Vagina (tissue), 2 donors: Measurements from ENCODE around the gene FAM98C.

ENCODE experiments used
- CTCF ChIP-seq, 3 experiments: fragments of 450-650 bp in 2 of 3; fragments of 200-600 bp in 1 of 3; sonication (generic) in 1 of 3; IDR thresholded peaks; one replicate each; pipeline ENCODE4 v1.5.1; 2017 to 2019; ENCODE audit warnings: antibody characterized with exemption in 3 of 3, mild to moderate bottlenecking in 2 of 3, moderate library complexity in 2 of 3
- POLR2A ChIP-seq, 2 donors: fragments of 450-650 bp; IDR thresholded peaks; one replicate each; pipeline ENCODE4 v1.6.1; 2017; ENCODE audit warnings: antibody characterized with exemption in 2 of 2, mild to moderate bottlenecking in 2 of 2, moderate library complexity in 2 of 2
- POLR2AphosphoS5 ChIP-seq, 2 donors: sonication (generic); formaldehyde crosslinking; IDR thresholded peaks; one replicate each; pipeline ENCODE4 v1.9.0; 2017; ENCODE audit warnings: antibody characterized with exemption in 2 of 2, mild to moderate bottlenecking in 2 of 2, low read depth in 1 of 2; ENCODE audit not compliant: insufficient read depth in 1 of 2

- TF ChIP-seq CTCF (IDR thresholded peaks at IDR 0.05) (no peak), POLR2A (IDR thresholded peaks at IDR 0.05) (no peak), POLR2AphosphoS5 (IDR thresholded peaks at IDR 0.05; ENCODE audit: insufficient read depth in 1 of 2, low read depth in 1 of 2) (no peak)
Observed at GRCh38 chr19:38358071-38358470, 44.8 kb upstream of the FAM98C start.
